HG03135 (cell line): ENCODE measurements around the gene SCAANT1.
A peak's percentile ranks its signal among the peaks of the same experiment; 100 is the strongest.

ENCODE experiments used
- ATAC-seq: cut with Tn5 transposase; IDR thresholded peaks from one replicate; pipeline ENCODE4 v1.9.1; 2021; ENCODE audit warnings: mild to moderate bottlenecking, moderate library complexity; ENCODE audit not compliant: unreplicated experiment

The SCAANT1 gene

GRCh38 chr3:63911873-63912767, at the start of gene SCAANT1:
Gene SCAANT1, minus strand, starts transcription at chr3:63912383.
- ATAC-seq = peak; percentile 77

GRCh38 chr3:63961891-63962290, 49.7 kb upstream of the SCAANT1 start:
- ATAC-seq = peak; percentile 79

GRCh38 chr3:63960048-63960711, 48.0 kb upstream of the SCAANT1 start:
- ATAC-seq = no peak

GRCh38 chr3:63959146-63959545, 47.0 kb upstream of the SCAANT1 start:
- ATAC-seq = no peak

GRCh38 chr3:63955830-63956545, 43.8 kb upstream of the SCAANT1 start:
- ATAC-seq = no peak

- ATAC-seq = no peak
Observed at GRCh38 chr3:63955036-63955650, 43.0 kb upstream of the SCAANT1 start.

- ATAC-seq = no peak
Observed at GRCh38 chr3:63954182-63954581, 42.0 kb upstream of the SCAANT1 start.

- no peak for ATAC-seq
Observed at GRCh38 chr3:63952248-63952594, 40.0 kb upstream of the SCAANT1 start.

- peak; percentile 58 for ATAC-seq
Observed at GRCh38 chr3:63951492-63952247, 39.5 kb upstream of the SCAANT1 start.

GRCh38 chr3:63950698-63951097, 38.5 kb upstream of the SCAANT1 start:
- no peak for ATAC-seq

- no peak for ATAC-seq
Observed at GRCh38 chr3:63949005-63949404, 36.8 kb upstream of the SCAANT1 start.

- no peak for ATAC-seq
Observed at GRCh38 chr3:63947594-63947993, 35.4 kb upstream of the SCAANT1 start.

- ATAC-seq = no peak
Observed at GRCh38 chr3:63946753-63947152, 34.6 kb upstream of the SCAANT1 start.

- ATAC-seq = no peak
Observed at GRCh38 chr3:63945558-63946096, 33.4 kb upstream of the SCAANT1 start.

- ATAC-seq = no peak
Observed at GRCh38 chr3:63943678-63944077, 31.5 kb upstream of the SCAANT1 start.

- ATAC-seq = no peak
Observed at GRCh38 chr3:63942528-63942927, 30.3 kb upstream of the SCAANT1 start.

GRCh38 chr3:63940389-63940757, 28.2 kb upstream of the SCAANT1 start:
- no peak for ATAC-seq

- ATAC-seq = peak; percentile 51
Observed at GRCh38 chr3:63937661-63938651, 25.8 kb upstream of the SCAANT1 start.

- ATAC-seq = no peak
Observed at GRCh38 chr3:63936925-63937324, 24.7 kb upstream of the SCAANT1 start.
